IMR-90 (cell line): ENCODE data around the gene MNS1.

Experiments used
- BHLHE40 ChIP-seq: fragments of 150-350 bp; IDR thresholded peaks from 2 replicates; pipeline ENCODE4 v1.6.1; 2016; ENCODE audit warnings: mild to moderate bottlenecking, low read depth, low read length
- CEBPB ChIP-seq: IDR thresholded peaks from 2 replicates; pipeline ENCODE4 v1.6.1; 2012; ENCODE audit warnings: low read depth, low read length, improper control_type of control experiment
- CTCF ChIP-seq: conservative IDR thresholded peaks from 2 replicates; pipeline ENCODE4 v1.5.1; 2012; ENCODE audit warnings: mild to moderate bottlenecking, low read depth, low read length, improper control_type of control experiment
- POLR2A ChIP-seq: IDR thresholded peaks from 2 replicates; pipeline ENCODE4 v1.6.1; 2012; ENCODE audit warnings: mild to moderate bottlenecking, low read depth, low read length
- RCOR1 ChIP-seq: IDR thresholded peaks from 2 replicates; pipeline ENCODE4 v1.6.1; 2012; ENCODE audit warnings: mild to moderate bottlenecking, low read length, improper control_type of control experiment; ENCODE audit not compliant: insufficient replicate concordance
- RFX5 ChIP-seq: IDR thresholded peaks from 2 replicates; pipeline ENCODE4 v1.8.0; 2012; ENCODE audit warnings: low read depth, mild to moderate bottlenecking, low read length, moderate library complexity

GRCh38 chr15:56454836-56455235 lies 10.1 kb downstream of the MNS1 start:
- no peak for TF ChIP-seq CTCF
- no peak for TF ChIP-seq RFX5
- TF ChIP-seq RCOR1: no peak
- no peak for TF ChIP-seq POLR2A
- no peak for TF ChIP-seq BHLHE40
- TF ChIP-seq CEBPB: no peak
